ENCODE data around the gene PLXNB3.
A peak's percentile ranks its signal among the peaks of the same experiment; 100 is the strongest.

PLXNB3 gene

DNA sequence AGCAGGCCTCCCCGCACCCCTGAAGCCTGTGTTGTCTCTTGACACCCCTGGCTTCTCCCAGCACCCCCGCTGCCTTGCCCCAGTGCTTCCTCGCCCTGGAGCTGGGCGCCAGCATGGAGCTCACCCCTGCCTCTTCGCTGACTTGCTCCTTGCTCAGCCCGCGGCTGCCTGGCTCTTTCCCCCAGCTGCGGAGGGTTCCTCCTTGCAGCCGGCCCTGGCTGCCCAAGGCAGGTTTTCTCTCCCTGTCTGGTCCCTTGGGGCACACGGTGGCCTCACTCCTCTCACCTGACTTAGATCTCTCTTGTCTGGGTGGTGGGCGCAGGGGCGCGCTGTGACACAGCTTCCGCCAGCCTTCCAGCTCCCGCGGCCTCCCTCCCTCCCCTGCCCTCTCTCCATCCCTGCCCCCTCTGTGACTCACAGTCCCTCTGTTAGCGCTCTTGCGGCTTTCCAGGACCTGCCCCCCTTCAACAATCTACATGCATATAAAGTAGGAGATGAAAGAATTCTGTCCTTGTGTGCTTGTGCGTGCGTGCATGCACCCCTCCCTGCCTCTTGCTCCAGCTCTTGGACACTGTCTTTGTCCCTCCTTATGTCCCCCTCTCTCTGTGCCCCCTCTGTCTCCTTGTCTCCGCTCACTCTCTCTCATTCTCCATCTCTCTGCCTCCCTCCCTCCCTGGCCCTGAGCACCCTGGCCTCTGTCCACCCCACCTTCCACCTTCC is 2.2 kb downstream of the PLXNB3 start:
- peak; percentile 3 for DNase-seq (ENCODE audit: low read depth, low spot score)
- CTCF ChIA-PET = interaction anchor here (0.8 to 10.0 kb wide), 4 partner anchors 34 to 182 kb away, joined by 3 to 230 read pairs (median 3); partner anchors contain the start of gene RENBP
- TF ChIP-seq, protein P1, sequence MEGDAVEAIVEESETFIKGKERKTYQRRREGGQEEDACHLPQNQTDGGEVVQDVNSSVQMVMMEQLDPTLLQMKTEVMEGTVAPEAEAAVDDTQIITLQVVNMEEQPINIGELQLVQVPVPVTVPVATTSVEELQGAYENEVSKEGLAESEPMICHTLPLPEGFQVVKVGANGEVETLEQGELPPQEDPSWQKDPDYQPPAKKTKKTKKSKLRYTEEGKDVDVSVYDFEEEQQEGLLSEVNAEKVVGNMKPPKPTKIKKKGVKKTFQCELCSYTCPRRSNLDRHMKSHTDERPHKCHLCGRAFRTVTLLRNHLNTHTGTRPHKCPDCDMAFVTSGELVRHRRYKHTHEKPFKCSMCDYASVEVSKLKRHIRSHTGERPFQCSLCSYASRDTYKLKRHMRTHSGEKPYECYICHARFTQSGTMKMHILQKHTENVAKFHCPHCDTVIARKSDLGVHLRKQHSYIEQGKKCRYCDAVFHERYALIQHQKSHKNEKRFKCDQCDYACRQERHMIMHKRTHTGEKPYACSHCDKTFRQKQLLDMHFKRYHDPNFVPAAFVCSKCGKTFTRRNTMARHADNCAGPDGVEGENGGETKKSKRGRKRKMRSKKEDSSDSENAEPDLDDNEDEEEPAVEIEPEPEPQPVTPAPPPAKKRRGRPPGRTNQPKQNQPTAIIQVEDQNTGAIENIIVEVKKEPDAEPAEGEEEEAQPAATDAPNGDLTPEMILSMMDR (IDR thresholded peaks at IDR 0.05; ENCODE audit: insufficient read depth, low read length, missing control alignments) = no peak
- POLR2A ChIA-PET = interaction anchor here (1.3 to 2.0 kb wide), 4 partner anchors 14 to 181 kb away, joined by 3 to 9 read pairs (median 8); partner anchors contain the start of genes IDH3G, SRPK3 and SSR4
- H3K4me3 ChIP-seq (ENCODE audit: low read depth, low read length) = peak overlapping the region; percentile 46

DNA sequence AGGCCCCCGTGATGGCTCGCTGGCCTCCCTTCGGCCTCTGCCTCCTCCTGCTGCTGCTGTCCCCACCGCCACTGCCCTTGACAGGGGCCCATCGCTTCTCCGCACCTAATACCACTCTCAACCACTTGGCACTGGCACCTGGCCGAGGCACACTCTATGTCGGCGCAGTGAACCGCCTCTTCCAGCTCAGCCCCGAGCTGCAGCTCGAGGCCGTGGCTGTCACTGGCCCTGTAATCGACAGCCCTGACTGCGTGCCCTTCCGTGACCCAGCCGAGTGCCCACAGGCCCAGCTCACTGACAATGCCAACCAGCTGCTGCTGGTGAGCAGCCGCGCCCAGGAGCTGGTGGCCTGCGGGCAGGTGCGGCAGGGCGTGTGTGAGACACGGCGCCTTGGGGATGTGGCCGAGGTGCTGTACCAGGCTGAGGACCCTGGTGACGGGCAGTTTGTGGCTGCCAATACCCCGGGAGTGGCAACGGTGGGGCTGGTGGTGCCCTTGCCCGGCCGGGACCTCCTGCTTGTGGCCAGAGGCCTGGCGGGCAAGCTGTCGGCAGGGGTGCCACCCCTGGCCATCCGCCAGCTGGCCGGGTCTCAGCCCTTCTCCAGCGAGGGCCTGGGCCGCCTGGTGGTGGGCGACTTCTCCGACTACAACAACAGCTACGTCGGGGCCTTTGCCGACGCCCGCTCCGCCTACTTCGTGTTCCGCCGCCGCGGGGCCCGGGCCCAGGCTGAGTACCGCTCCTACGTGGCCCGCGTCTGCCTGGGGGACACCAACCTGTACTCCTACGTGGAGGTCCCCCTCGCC is 3.0 kb downstream of the PLXNB3 start:
- H3K4me3 ChIP-seq (ENCODE audit: low read depth, low read length) = 0 out of 2 replicates have a peak overlapping the region, but pooled peaks have one; percentile 8
- ChIA-PET POLR2A (interaction anchor here (1.4 to 2.0 kb wide), 3 partner anchors 13 to 161 kb away, joined by 7 to 9 read pairs (median 8); partner anchors contain the start of genes IDH3G, SRPK3 and SSR4), CTCF (interaction anchor here (10.0 kb wide), 1 partner anchor 182 kb away, joined by 230 read pairs; the partner anchor contains the start of gene RENBP)
- no peak for DNase-seq (ENCODE audit: low read depth, low spot score)
- TF ChIP-seq, protein P1 (IDR thresholded peaks at IDR 0.05; ENCODE audit: insufficient read depth, low read length, missing control alignments) = no peak

- TF ChIP-seq, protein P1 (IDR thresholded peaks at IDR 0.05; ENCODE audit: insufficient read depth, low read length, missing control alignments) = no peak
- CTCF ChIA-PET = interaction anchor here (10.0 kb wide), 1 partner anchor 181 kb away, joined by 230 read pairs; the partner anchor contains the start of gene RENBP
- POLR2A ChIA-PET = no interaction called here
- DNase-seq (ENCODE audit: low read depth, low spot score) = no peak
- no peak overlapping the region for H3K4me3 ChIP-seq (ENCODE audit: low read depth, low read length)
Observed at GRCh38 chrX:153767674-153768055, 3.6 kb downstream of the PLXNB3 start.

- DNase-seq (ENCODE audit: low read depth, low spot score) = no peak
- CTCF ChIA-PET = interaction anchor here (10.0 kb wide), 1 partner anchor 180 kb away, joined by 230 read pairs; the partner anchor contains the start of gene RENBP
- no peak overlapping the region for H3K4me3 ChIP-seq (ENCODE audit: low read depth, low read length)
Observed at GRCh38 chrX:153768311-153769157, 4.5 kb downstream of the PLXNB3 start.

DNA sequence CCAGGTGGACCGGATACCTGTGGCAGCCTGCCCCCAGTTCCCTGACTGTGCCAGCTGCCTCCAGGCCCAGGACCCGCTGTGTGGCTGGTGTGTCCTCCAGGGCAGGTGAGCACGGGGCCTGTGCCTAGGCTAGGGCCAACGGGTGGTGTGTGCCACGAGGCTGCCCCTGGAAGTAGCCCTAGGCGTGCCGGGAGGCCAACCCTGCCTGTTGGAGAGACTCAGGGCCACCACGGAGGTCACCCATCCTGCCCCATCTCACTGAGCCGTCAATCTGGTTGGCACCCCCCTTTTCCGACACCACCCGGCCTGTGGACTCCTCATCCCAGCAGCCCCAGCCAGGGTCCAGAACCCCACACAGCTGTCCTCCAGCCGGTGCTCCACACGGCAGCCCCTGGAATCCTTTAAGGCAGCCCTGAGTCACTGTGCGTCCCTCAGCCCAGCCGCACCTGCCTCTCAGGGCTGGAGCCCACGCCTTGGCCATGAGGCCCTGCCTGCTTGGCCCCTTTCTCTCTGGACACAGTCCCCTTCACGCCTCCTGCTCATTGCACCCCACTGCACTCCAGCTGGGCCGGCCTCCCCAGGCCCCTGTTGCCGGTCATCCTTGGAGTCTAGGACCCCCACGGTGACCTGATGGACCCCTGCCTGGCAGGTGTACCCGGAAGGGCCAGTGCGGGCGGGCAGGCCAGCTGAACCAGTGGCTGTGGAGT is 5.3 kb downstream of the PLXNB3 start:
- TF ChIP-seq, protein P1 (IDR thresholded peaks at IDR 0.05; ENCODE audit: insufficient read depth, low read length, missing control alignments) = no peak
- ChIA-PET CTCF (no interaction called here), POLR2A (no interaction called here)
- H3K4me3 ChIP-seq (ENCODE audit: low read depth, low read length) = no peak overlapping the region
- DNase-seq (ENCODE audit: low read depth, low spot score) = no peak

More at GRCh38 chrX:153768311-153769157, 4.5 kb downstream of the PLXNB3 start:
- TF ChIP-seq, protein P1 (IDR thresholded peaks at IDR 0.05; ENCODE audit: insufficient read depth, low read length, missing control alignments) = no peak
- POLR2A ChIA-PET = no interaction called here
